Measurements from ENCODE around the gene GAS2L3. TPM values are rescaled to one million over a fixed set of nuclear protein-coding genes. Genes with fewer than 3 reads are reported as not detected.
"Not testable (repeated sequence)": the region's sequence is repeated elsewhere in the genome, so short reads cannot be mapped to it uniquely, and the experiment has no call there.

Gene GAS2L3
- total RNA-seq, 1 donor from 2014 or later, result 2.5 TPM

- TF ChIP-seq CTCF (IDR thresholded peaks at IDR 0.05; ENCODE audit: insufficient read depth, low read length, poor library complexity, severe bottlenecking), result no peak
- Histone ChIP-seq H3K4me3 (ENCODE audit: low read depth, low read length) (no peak overlapping the region), H3K27me3 (ENCODE audit: control insufficient read depth, insufficient read depth, low read length) (no peaks in the 10 kb centered on the region), H3K36me3 (ENCODE audit: control insufficient read depth, insufficient read depth, low read length) (no peaks in the 10 kb centered on the region)
- DNase-seq (ENCODE audit: low read depth), result no peak
Observed at GRCh38 chr12:100578923-100579322, 5.4 kb downstream of the GAS2L3 start.

- TF ChIP-seq CTCF (IDR thresholded peaks at IDR 0.05; ENCODE audit: insufficient read depth, low read length, poor library complexity, severe bottlenecking), result no peak
- Histone ChIP-seq H3K27me3 (ENCODE audit: control insufficient read depth, insufficient read depth, low read length) (no peaks in the 10 kb centered on the region), H3K36me3 (ENCODE audit: control insufficient read depth, insufficient read depth, low read length) (no peaks in the 10 kb centered on the region), H3K4me3 (ENCODE audit: low read depth, low read length) (no peak overlapping the region)
- DNase-seq (ENCODE audit: low read depth), result no peak
Observed at GRCh38 chr12:100579844-100580243, 6.4 kb downstream of the GAS2L3 start.

- Histone ChIP-seq H3K36me3 (ENCODE audit: control insufficient read depth, insufficient read depth, low read length) (no peaks in the 10 kb centered on the region), H3K4me3 (ENCODE audit: low read depth, low read length) (no peak overlapping the region), H3K27me3 (ENCODE audit: control insufficient read depth, insufficient read depth, low read length) (no peaks in the 10 kb centered on the region)
- TF ChIP-seq CTCF (IDR thresholded peaks at IDR 0.05; ENCODE audit: insufficient read depth, low read length, poor library complexity, severe bottlenecking), result no peak
- no peak for DNase-seq (ENCODE audit: low read depth)
Observed at GRCh38 chr12:100584256-100584655, 10.8 kb downstream of the GAS2L3 start.

GRCh38 chr12:100591979-100592378, 18.5 kb downstream of the GAS2L3 start:
- H3K27me3 ChIP-seq (ENCODE audit: control insufficient read depth, insufficient read depth, low read length), result no peaks in the 10 kb centered on the region
- no peaks in the 10 kb centered on the region for H3K36me3 ChIP-seq (ENCODE audit: control insufficient read depth, insufficient read depth, low read length)
- TF ChIP-seq CTCF (IDR thresholded peaks at IDR 0.05; ENCODE audit: insufficient read depth, low read length, poor library complexity, severe bottlenecking), result no peak
- DNase-seq (ENCODE audit: low read depth), result no peak
- no peak overlapping the region for H3K4me3 ChIP-seq (ENCODE audit: low read depth, low read length)

- TF ChIP-seq CTCF (IDR thresholded peaks at IDR 0.05; ENCODE audit: insufficient read depth, low read length, poor library complexity, severe bottlenecking), result no peak
- H3K27me3 ChIP-seq (ENCODE audit: control insufficient read depth, insufficient read depth, low read length), result no peaks in the 10 kb centered on the region
- H3K4me3 ChIP-seq (ENCODE audit: low read depth, low read length), result no peak overlapping the region
- no peaks in the 10 kb centered on the region for H3K36me3 ChIP-seq (ENCODE audit: control insufficient read depth, insufficient read depth, low read length)
- no peak for DNase-seq (ENCODE audit: low read depth)
Observed at GRCh38 chr12:100593490-100593889, 20.0 kb downstream of the GAS2L3 start.

- H3K4me3 ChIP-seq (ENCODE audit: low read depth, low read length), result no peak overlapping the region
- no peaks in the 10 kb centered on the region for H3K36me3 ChIP-seq (ENCODE audit: control insufficient read depth, insufficient read depth, low read length)
- H3K27me3 ChIP-seq (ENCODE audit: control insufficient read depth, insufficient read depth, low read length), result no peaks in the 10 kb centered on the region
- DNase-seq (ENCODE audit: low read depth), result no peak
- no peak for TF ChIP-seq CTCF (IDR thresholded peaks at IDR 0.05; ENCODE audit: insufficient read depth, low read length, poor library complexity, severe bottlenecking)
Observed at GRCh38 chr12:100601626-100602025, 28.1 kb downstream of the GAS2L3 start.

GRCh38 chr12:100602997-100603396, 29.5 kb downstream of the GAS2L3 start:
- not testable (repeated sequence) for H3K27me3 ChIP-seq (ENCODE audit: control insufficient read depth, insufficient read depth, low read length); DNase-seq (ENCODE audit: low read depth); H3K36me3 ChIP-seq (ENCODE audit: control insufficient read depth, insufficient read depth, low read length); H3K4me3 ChIP-seq (ENCODE audit: low read depth, low read length)
